Lower leg skin (tissue), 4 donors: ENCODE results near the gene CELSR3. TPM values are rescaled to one million over a fixed set of nuclear protein-coding genes. Genes with fewer than 3 reads are reported as not detected.

ENCODE experiments used
- DNase-seq, 2 donors: peaks; one replicate each; pipeline ENCODE4 v3.0.0-alpha.2; 2019; ENCODE audit warnings: low spot score in 2 of 2
- H3K4me3 ChIP-seq: fragments of 200-600 bp; sonication (generic); 2 replicates; pipeline ENCODE4 v1.5.1; 2017; ENCODE audit warnings: mild to moderate bottlenecking, low read depth; ENCODE audit not compliant: poor library complexity, severe bottlenecking
- CTCF ChIP-seq, 3 donors: fragments of 450-650 bp; IDR thresholded peaks; one replicate each; pipeline ENCODE4 v1.5.1; 2016; ENCODE audit warnings: antibody characterized with exemption in 3 of 3, mild to moderate bottlenecking in 3 of 3, moderate library complexity in 2 of 3
- POLR2A ChIP-seq, 2 donors: fragments of 450-650 bp; IDR thresholded peaks; one replicate each; pipeline ENCODE4 v1.6.1; 2016 to 2017; ENCODE audit warnings: antibody characterized with exemption in 2 of 2, mild to moderate bottlenecking in 1 of 2, moderate library complexity in 1 of 2
- WGBS, 2 donors: methylation state at CpG; one replicate each; pipeline ENCODE4 v1.1.5; 2018; 5-methylcytosine and 5-hydroxymethylcytosine counted together
- intact Hi-C: fragments of 100-400 bp; cut with DNase I; formaldehyde crosslinking; loops from one replicate; pipeline ENCODE4 v1.15.0; 2023; ENCODE audit warnings: low total_unique reads
- total RNA-seq, 4 donors: library from RNA; depleted of rRNA; stranded (reverse); fragments of >200 nt; gene quantifications; one replicate each; pipeline ENCODE4 v1.1.0, GENCODE V29; 2016

Gene CELSR3
- total RNA-seq, 4 donors from 2014 or later: 0.59 to 4.7 (median 1.2) TPM

- no peak for DNase-seq
- intact Hi-C loops: no loop called here
These were observed 42.9 kb downstream of the CELSR3 start for GRCh38 chr3:48619541-48620524.

DNA sequence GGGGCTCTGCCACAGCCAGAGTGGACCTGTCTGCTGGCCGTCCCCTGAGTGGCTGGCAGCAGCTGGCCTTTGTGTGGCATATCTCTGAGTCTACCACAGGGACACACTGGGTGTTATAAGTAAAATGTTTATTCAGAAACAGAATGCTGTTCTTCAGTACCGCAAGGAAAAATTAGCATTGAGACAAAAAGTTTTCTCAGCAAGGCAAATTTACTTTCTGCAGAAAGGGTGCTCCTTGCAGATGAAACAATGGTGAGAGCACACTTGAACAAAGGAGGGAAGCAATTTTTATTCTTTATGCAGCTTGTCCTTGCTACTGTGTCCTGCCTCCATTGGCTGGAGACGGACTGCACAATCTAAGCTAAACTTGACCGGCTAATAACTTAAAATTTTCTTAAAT, 45.1 kb downstream of the CELSR3 start:
- no peak for DNase-seq
- 96 to 98% methylated on average over 4 of the region's 4 CpGs for WGBS, 2 donors
- intact Hi-C loops: no loop called here
- TF ChIP-seq CTCF (IDR thresholded peaks at IDR 0.05) (no peak), POLR2A (IDR thresholded peaks at IDR 0.05) (no peak)
- H3K4me3 ChIP-seq: no peak overlapping the region

More at GRCh38 chr3:48619541-48620524, 42.9 kb downstream of the CELSR3 start:
- TF ChIP-seq CTCF (IDR thresholded peaks at IDR 0.05) (no peak), POLR2A (IDR thresholded peaks at IDR 0.05) (no peak)
- 81 to 87% methylated on average over 7 of the region's 7 CpGs for WGBS, 2 donors
- no peak overlapping the region for H3K4me3 ChIP-seq

GRCh38 chr3:48614044-48614443, 48.6 kb downstream of the CELSR3 start:
- WGBS, 2 donors: 70 to 73% methylated on average over 3 of the region's 3 CpGs
- no peak overlapping the region for H3K4me3 ChIP-seq
- no peak for DNase-seq
- TF ChIP-seq POLR2A (IDR thresholded peaks at IDR 0.05): no peak
- no peak for TF ChIP-seq CTCF (IDR thresholded peaks at IDR 0.05)
- intact Hi-C loops: no loop called here

DNA sequence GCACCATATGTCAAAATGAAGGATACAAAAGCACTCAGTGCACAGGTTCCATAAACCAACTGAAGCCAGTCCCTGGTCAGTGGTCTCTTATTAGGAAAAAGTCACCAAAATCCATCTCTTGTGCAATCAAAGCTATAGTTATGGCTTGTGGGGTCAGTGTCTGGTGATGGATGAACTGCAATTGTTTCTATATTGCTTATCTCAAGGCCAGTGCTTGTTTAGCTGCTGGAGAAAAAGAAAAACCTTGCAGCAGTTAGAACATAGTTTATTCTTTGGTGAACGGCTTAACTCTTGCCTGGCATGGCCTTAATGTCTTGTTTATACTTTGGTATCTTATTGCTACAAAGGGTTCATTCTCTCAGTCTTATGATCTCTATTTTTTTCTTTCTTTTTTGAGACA, 50.4 kb downstream of the CELSR3 start:
- intact Hi-C loops: no loop called here
- H3K4me3 ChIP-seq: no peak overlapping the region
- no peak for DNase-seq
- 65 to 86% methylated on average over 1 of the region's 1 CpG for WGBS, 2 donors
- TF ChIP-seq POLR2A (IDR thresholded peaks at IDR 0.05) (no peak), CTCF (IDR thresholded peaks at IDR 0.05) (no peak)

DNA sequence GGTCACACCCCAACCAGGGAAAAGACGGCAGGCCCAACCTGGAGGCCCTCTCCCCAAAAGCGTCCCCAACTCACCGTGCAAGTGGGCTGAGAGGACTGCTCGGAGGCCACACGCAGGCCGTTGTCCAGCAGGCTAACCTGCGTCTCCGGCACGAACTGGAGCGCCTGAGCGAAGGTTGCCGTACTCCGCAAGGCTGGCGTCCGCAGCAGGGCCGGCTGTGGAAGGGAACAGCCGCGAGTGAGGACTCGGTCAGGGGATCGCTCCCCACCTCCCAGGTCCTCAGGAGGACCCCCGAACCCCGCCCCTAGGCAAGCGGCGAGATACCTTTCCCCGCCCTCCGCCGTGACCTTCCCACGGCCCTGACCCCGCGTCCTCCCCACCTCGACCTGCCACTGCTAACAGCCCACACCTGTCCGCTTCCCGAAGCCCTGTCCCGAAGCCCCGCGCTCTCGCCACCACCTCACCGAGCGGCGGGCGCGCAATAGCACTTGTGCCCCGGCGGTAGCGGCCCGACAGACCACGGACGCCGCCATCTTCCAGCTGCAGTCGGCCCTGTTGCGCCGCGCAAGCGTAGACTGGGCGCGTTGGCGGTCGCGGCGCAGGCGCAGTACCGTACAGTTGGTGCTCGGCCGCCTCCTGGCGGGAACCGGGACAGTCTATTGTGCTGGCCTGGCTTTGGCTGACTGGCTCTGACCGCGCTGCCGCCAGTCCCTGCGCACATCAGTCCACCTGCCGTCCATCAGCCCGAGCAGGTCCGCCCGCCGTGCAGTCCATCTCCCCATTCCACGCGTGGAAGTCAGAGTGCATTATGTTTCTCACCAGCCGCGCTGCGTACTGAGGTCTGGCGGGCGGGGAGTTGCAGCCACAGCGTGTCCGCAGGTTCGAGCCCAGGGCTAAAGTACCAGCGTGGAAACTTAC, 53.3 kb downstream of the CELSR3 start, which contains the start of gene UQCRC1:
Gene UQCRC1, minus strand, starts transcription at position 559 of the 918 bp plus-strand sequence. Its CDS starts 26 bp downstream, at position 533.
- WGBS, 2 donors: 5% methylated on average over 36 to 56 of the region's 86 CpGs
- peak within 1 kb of the TSS; percentile 85 for H3K4me3 ChIP-seq
- intact Hi-C loops: no loop called here
- peak; percentile 87 to 97 for DNase-seq
- TF ChIP-seq POLR2A (IDR thresholded peaks at IDR 0.05) (peak in 1 of 2 donors; percentile 14), CTCF (IDR thresholded peaks at IDR 0.05) (peak in 1 of 3 donors; percentile 80)
